ENCODE measurements around the gene PKN2.
"Not testable (repeated sequence)": the region's sequence is repeated elsewhere in the genome, so short reads cannot be mapped to it uniquely, and the experiment has no call there.

PKN2 gene

DNA sequence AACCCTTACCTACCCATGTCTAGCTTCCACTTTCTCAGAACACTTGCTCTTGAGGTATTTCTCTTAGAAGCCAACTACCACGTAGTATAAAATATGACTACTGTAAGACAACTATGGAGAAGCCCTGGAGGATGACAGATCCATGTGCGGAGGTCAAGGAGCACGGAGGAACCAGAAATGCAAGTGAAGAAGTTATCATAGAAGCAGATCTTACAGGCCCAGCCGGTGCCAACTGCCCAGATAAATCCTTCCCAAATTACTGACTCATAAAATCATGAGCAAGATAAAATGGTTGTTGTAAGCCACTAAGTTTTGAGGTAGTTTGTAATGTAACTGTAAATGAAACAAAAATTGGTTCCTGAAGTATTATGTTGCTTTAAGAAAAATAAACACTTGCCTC lies 194.7 kb downstream of the PKN2 start:
- TF ChIP-seq, protein P1, sequence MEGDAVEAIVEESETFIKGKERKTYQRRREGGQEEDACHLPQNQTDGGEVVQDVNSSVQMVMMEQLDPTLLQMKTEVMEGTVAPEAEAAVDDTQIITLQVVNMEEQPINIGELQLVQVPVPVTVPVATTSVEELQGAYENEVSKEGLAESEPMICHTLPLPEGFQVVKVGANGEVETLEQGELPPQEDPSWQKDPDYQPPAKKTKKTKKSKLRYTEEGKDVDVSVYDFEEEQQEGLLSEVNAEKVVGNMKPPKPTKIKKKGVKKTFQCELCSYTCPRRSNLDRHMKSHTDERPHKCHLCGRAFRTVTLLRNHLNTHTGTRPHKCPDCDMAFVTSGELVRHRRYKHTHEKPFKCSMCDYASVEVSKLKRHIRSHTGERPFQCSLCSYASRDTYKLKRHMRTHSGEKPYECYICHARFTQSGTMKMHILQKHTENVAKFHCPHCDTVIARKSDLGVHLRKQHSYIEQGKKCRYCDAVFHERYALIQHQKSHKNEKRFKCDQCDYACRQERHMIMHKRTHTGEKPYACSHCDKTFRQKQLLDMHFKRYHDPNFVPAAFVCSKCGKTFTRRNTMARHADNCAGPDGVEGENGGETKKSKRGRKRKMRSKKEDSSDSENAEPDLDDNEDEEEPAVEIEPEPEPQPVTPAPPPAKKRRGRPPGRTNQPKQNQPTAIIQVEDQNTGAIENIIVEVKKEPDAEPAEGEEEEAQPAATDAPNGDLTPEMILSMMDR (conservative IDR thresholded peaks at IDR 0.05; ENCODE audit: low read depth, low read length) = no peak
- Histone ChIP-seq H3K27me3 (ENCODE audit: insufficient read depth, low read depth) (no peaks in the 10 kb centered on the region), H4K20me1 (ENCODE audit: insufficient read depth) (no peaks in the 10 kb centered on the region), H3K27ac (no peak overlapping the region), H3K79me2 (ENCODE audit: insufficient read depth, low read depth) (peaks cover 18% of the 10 kb centered on the region; the same call in 1 of the 2 replicates), H3K4me1 (ENCODE audit: low read depth, poor library complexity, severe bottlenecking) (peaks cover 5% of the 10 kb centered on the region), H3K4me2 (no peak overlapping the region), H3K9ac (no peak overlapping the region), H2AFZ (ENCODE audit: low read depth) (no peak overlapping the region), H3K4me3 (IDR thresholded peaks at IDR 0.05; ENCODE audit: insufficient read depth, low read depth, low read length) (no peak overlapping the region), H3K36me3 (ENCODE audit: insufficient read depth) (no peaks in the 10 kb centered on the region)

DNA sequence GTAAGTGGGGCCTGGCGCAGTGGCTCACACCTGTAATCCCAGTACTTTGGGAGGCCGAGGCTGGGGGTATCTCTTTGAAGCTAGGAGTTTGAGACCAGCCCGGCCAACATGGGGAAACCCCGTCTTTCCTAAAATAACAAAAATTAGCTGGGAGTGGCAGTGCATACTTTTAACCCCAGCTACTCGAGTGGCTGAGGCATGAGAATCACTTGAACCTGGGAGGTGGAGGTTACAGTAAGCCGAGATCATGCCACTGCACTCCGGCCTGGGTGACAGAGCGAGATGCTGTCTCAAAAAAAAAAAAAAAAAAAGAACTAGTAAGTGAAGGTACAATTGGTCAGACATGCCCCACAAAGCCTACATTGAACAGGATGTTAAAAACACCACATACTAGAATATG lies 196.6 kb downstream of the PKN2 start:
- H3K4me3 ChIP-seq (IDR thresholded peaks at IDR 0.05; ENCODE audit: insufficient read depth, low read depth, low read length); H3K36me3 ChIP-seq (ENCODE audit: insufficient read depth); H2AFZ ChIP-seq (ENCODE audit: low read depth); H3K4me1 ChIP-seq (ENCODE audit: low read depth, poor library complexity, severe bottlenecking); H3K27ac ChIP-seq; H3K9ac ChIP-seq; H3K4me2 ChIP-seq; H4K20me1 ChIP-seq (ENCODE audit: insufficient read depth); H3K27me3 ChIP-seq (ENCODE audit: insufficient read depth, low read depth): not testable (repeated sequence)
- peaks cover 14% of the 10 kb centered on the region; the same call in 1 of the 2 replicates for H3K79me2 ChIP-seq (ENCODE audit: insufficient read depth, low read depth)

DNA sequence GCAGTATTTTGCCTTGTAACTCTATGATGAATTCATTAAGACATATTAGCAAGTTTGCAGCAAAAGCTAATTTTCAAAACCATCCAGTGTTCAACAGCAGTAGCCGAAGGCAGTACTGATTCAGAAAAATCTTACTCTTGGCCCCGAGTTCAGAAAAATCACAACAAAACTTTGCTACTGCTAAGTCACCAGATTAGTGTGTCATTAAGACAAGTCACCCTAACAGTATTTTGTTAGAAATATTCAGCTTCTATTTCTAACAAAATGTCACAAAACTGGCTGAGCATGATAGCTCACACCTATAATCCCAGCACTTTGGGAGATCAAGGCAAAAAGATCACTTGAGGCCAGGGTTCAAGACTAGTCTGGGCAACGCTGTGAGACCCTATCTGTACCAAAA lies 199.1 kb downstream of the PKN2 start:
- Histone ChIP-seq H4K20me1 (ENCODE audit: insufficient read depth) (no peaks in the 10 kb centered on the region), H3K79me2 (ENCODE audit: insufficient read depth, low read depth) (peaks cover 8% of the 10 kb centered on the region), H3K27me3 (ENCODE audit: insufficient read depth, low read depth) (no peaks in the 10 kb centered on the region), H3K36me3 (ENCODE audit: insufficient read depth) (no peaks in the 10 kb centered on the region), H3K4me2 (no peak overlapping the region), H3K27ac (no peak overlapping the region), H3K4me3 (IDR thresholded peaks at IDR 0.05; ENCODE audit: insufficient read depth, low read depth, low read length) (no peak overlapping the region), H3K4me1 (ENCODE audit: low read depth, poor library complexity, severe bottlenecking) (peaks cover 10% of the 10 kb centered on the region), H2AFZ (ENCODE audit: low read depth) (no peak overlapping the region), H3K9ac (no peak overlapping the region)
- TF ChIP-seq, protein P1 (conservative IDR thresholded peaks at IDR 0.05; ENCODE audit: low read depth, low read length) = no peak

Data from KMS-11 (cell line).